Coronary artery (tissue), 2 donors: ENCODE measurements around the gene RASAL2.
A peak's percentile ranks its signal among the peaks of the same experiment; 100 is the strongest.
"Not testable (repeated sequence)": the region's sequence is repeated elsewhere in the genome, so short reads cannot be mapped to it uniquely, and the experiment has no call there.

ENCODE experiments used
- DNase-seq: peaks from one replicate; pipeline ENCODE4 v3.0.0-alpha.2; 2017; ENCODE audit warnings: low spot score
- H3K27ac ChIP-seq, 2 donors: fragments of 200-600 bp; sonication (generic); one replicate each; pipeline ENCODE4 v1.5.1; 2016 to 2019
- H3K4me3 ChIP-seq: fragments of 200-600 bp; sonication (generic); 2 replicates; pipeline ENCODE4 v1.5.1; 2016; ENCODE audit warnings: mild to moderate bottlenecking, moderate library complexity
- CTCF ChIP-seq: fragments of 200-600 bp; sonication (generic); IDR thresholded peaks from one replicate; pipeline ENCODE4 v1.5.1; 2019; ENCODE audit warnings: antibody characterized with exemption

RASAL2 gene

GRCh38 chr1:178243119-178243518 lies 149.2 kb downstream of the RASAL2 start:
- TF ChIP-seq CTCF: no peak
- Histone ChIP-seq H3K4me3 (no peak overlapping the region), H3K27ac (no peak overlapping the region)
- DNase-seq: no peak

DNA sequence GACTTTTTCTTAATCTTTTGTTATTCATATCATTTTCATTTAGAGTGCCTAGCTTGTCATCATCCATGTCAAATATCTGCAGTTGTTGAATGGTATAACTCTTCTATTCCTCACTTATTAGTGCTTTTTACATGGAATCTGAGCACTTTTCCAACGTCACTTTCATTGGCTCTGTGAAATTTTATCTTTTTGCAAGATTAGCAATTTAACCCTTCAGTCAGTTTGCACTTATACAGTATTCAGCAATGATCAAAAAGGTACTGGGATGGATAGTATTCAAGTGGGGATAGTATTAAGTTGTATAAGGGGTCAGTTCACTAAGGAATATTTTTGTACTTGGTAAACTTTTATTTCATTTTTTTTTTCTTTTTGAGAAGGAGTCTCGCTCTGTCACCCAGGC lies 150.0 kb downstream of the RASAL2 start:
- DNase-seq: no peak
- no peak overlapping the region for H3K27ac ChIP-seq
- H3K4me3 ChIP-seq: no peak overlapping the region
- TF ChIP-seq CTCF: no peak

- DNase-seq, H3K27ac ChIP-seq, H3K4me3 ChIP-seq: not testable (repeated sequence)
Observed at GRCh38 chr1:178248284-178248683, 154.4 kb downstream of the RASAL2 start.

DNA sequence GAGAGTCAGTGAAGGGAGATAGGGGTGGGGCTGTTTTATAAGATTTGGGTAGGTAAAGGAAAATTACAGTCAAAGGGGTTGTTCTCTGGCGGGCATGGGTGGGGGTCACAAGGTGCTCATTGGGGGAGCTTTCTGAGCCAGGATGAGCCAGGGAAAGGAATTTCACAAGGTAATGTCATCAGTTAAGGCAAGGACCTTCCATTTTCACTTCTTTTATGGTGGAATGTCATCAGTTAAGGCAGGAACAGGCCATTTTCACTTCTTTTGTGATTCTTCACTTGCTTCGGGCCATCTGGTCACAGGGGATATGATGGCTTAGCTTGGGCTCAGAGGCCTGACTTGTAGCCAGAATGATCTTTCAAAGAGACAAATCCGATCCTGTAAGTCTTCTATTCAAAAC lies 159.7 kb downstream of the RASAL2 start:
- H3K4me3 ChIP-seq, DNase-seq, H3K27ac ChIP-seq: not testable (repeated sequence)

DNA sequence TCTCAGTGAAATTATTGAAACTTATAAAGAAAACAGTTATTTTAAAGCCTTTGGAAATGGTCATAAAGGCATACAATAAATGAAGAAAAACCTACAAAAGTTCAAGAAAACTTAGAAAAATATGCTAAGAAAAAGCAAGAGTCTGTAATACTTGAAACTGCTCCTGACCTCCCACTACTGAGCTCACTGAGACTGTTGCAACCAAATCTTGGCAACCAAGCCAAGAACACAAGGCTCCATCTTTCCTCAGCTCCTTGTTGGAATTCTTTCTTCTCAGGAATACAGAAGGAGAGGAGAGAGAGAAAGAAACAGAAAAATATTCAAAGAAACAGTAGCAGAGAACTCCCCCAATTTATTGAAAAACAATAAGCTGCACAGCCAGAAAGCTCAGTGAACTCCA lies 160.5 kb downstream of the RASAL2 start:
- no peak for DNase-seq
- TF ChIP-seq CTCF: no peak
- Histone ChIP-seq H3K27ac (no peak overlapping the region), H3K4me3 (no peak overlapping the region)

- Histone ChIP-seq H3K4me3 (no peak overlapping the region), H3K27ac (no peak overlapping the region)
- no peak for TF ChIP-seq CTCF
Observed at GRCh38 chr1:178258536-178258935, 164.6 kb downstream of the RASAL2 start.

DNA sequence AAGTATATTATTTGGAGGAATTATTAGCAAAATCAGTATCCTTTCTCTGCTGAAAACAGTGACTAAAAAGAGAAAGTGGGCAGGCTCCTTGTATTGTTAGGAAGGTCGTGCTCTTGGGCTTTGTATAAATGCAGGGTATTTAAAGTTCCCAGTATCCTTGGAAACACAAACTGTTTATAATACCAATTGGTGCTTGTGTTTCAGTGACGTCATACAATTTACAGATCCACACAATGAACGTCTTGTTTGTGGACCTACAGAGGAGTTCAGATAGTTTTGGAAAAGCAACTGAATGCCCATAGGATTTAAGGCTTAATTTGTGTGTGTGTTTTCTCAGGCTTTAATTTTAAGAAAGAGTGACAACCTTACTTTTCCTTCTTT lies 168.2 kb downstream of the RASAL2 start:
- no peak overlapping the region for H3K27ac ChIP-seq
- no peak for TF ChIP-seq CTCF
- DNase-seq: no peak
- H3K4me3 ChIP-seq: no peak overlapping the region

More at GRCh38 chr1:178258536-178258935, 164.6 kb downstream of the RASAL2 start:
- no peak for DNase-seq

- TF ChIP-seq CTCF: no peak
- H3K4me3 ChIP-seq: no peak overlapping the region
- DNase-seq: no peak
- H3K27ac ChIP-seq: peak overlapping the region in 1 of 2 donors; percentile 3
Observed at GRCh38 chr1:178263341-178263740, 169.4 kb downstream of the RASAL2 start.
